Loucy (cell line): ENCODE measurements around the gene NDUFA8.

Source experiments
- H2AFZ ChIP-seq: fragments of 200-600 bp; sonication (generic); 2 replicates; pipeline ENCODE4 v1.6.0; 2016; ENCODE audit warnings: antibody characterized with exemption, mild to moderate bottlenecking, low read length, moderate library complexity
- H3F3A ChIP-seq: fragments of 200-600 bp; 2 replicates; pipeline ENCODE4 v1.6.0; 2016; ENCODE audit warnings: antibody characterized with exemption, low read depth, mild to moderate bottlenecking
- H3K27me3 ChIP-seq: fragments of 200-600 bp; sonication (generic); 2 replicates; pipeline ENCODE4 v1.6.1; 2014; ENCODE audit warnings: low read length, mild to moderate bottlenecking; ENCODE audit not compliant: insufficient read depth, poor library complexity, severe bottlenecking
- H3K36me3 ChIP-seq: fragments of 200-600 bp; sonication (generic); 2 replicates; pipeline ENCODE4 v1.6.1; 2016; ENCODE audit warnings: low read length; ENCODE audit not compliant: insufficient read depth
- H3K4me1 ChIP-seq: fragments of 200-600 bp; sonication (generic); 2 replicates; pipeline ENCODE4 v1.5.1; 2014; ENCODE audit warnings: low read length, mild to moderate bottlenecking; ENCODE audit not compliant: insufficient read depth, poor library complexity, severe bottlenecking
- H3K4me2 ChIP-seq: fragments of 200-600 bp; sonication (generic); 2 replicates; pipeline ENCODE4 v1.6.0; 2014; ENCODE audit warnings: antibody characterized with exemption, low read length, low read depth, mild to moderate bottlenecking; ENCODE audit not compliant: poor library complexity, severe bottlenecking
- H3K4me3 ChIP-seq: fragments of 200-600 bp; sonication (generic); 2 replicates; pipeline ENCODE4 v1.5.1; 2014; ENCODE audit warnings: low read length, mild to moderate bottlenecking, mixed read lengths; ENCODE audit not compliant: poor library complexity, severe bottlenecking
- H3K79me2 ChIP-seq: fragments of 200-600 bp; sonication (generic); 2 replicates; pipeline ENCODE4 v1.6.1; 2014; ENCODE audit warnings: low read length; ENCODE audit not compliant: insufficient read depth
- H3K9ac ChIP-seq: fragments of 200-600 bp; sonication (generic); 2 replicates; pipeline ENCODE4 v1.6.0; 2014; ENCODE audit warnings: mild to moderate bottlenecking, low read depth, low read length, moderate library complexity; ENCODE audit not compliant: poor library complexity, severe bottlenecking
- H3K9me2 ChIP-seq: fragments of 200-600 bp; sonication (generic); replicated peaks from 2 replicates; pipeline ENCODE4 v1.6.1; 2016; ENCODE audit warnings: low read depth, low read length, mixed read lengths
- H3K9me3 ChIP-seq: fragments of 200-600 bp; sonication (generic); 2 replicates; pipeline ENCODE4 v1.6.1; 2014; ENCODE audit warnings: mild to moderate bottlenecking, antibody characterized with exemption, low read length, low read depth; ENCODE audit not compliant: insufficient read depth
- H4K20me1 ChIP-seq: fragments of 200-600 bp; sonication (generic); 2 replicates; pipeline ENCODE4 v1.6.0; 2014; ENCODE audit warnings: antibody characterized with exemption, low read length, mild to moderate bottlenecking; ENCODE audit not compliant: insufficient read depth, poor library complexity, severe bottlenecking
- CTCF ChIP-seq: fragments of 200-600 bp; sonication (generic); conservative IDR thresholded peaks from 2 replicates; pipeline ENCODE4 v1.5.1; 2014; ENCODE audit warnings: mild to moderate bottlenecking, antibody characterized with exemption, low read length
- EZH2phosphoT487 ChIP-seq: fragments of 200-600 bp; IDR thresholded peaks from 2 replicates; pipeline ENCODE4 v1.6.1; 2018; ENCODE audit warnings: antibody characterized with exemption, mild to moderate bottlenecking, moderate library complexity, borderline replicate concordance

NDUFA8 gene

GRCh38 chr9:122109035-122109813, 50.4 kb downstream of the NDUFA8 start:
- Histone ChIP-seq H4K20me1 (no peaks in the 10 kb centered on the region), H3F3A (no peaks in the 10 kb centered on the region), H3K4me2 (no peak overlapping the region), H3K27me3 (no peaks in the 10 kb centered on the region), H2AFZ (no peak overlapping the region), H3K4me3 (no peak overlapping the region), H3K79me2 (no peaks in the 10 kb centered on the region), H3K9me2 (no peaks in the 10 kb centered on the region), H3K4me1 (no peaks in the 10 kb centered on the region), H3K9me3 (peaks cover 1% of the 10 kb centered on the region; the same call in 1 of the 2 replicates), H3K9ac (no peak overlapping the region), H3K36me3 (no peaks in the 10 kb centered on the region)
- no peak for TF ChIP-seq CTCF
- no peak for TF ChIP-seq EZH2phosphoT487

GRCh38 chr9:122107291-122107805, 52.2 kb downstream of the NDUFA8 start:
- H3K79me2 ChIP-seq, result no peaks in the 10 kb centered on the region
- no peaks in the 10 kb centered on the region for H4K20me1 ChIP-seq
- H3K9ac ChIP-seq, result no peak overlapping the region
- H3K9me2 ChIP-seq, result no peaks in the 10 kb centered on the region
- H3K36me3 ChIP-seq, result no peaks in the 10 kb centered on the region
- H3K4me1 ChIP-seq, result no peaks in the 10 kb centered on the region
- no peaks in the 10 kb centered on the region for H3F3A ChIP-seq
- H3K4me2 ChIP-seq, result no peak overlapping the region
- no peak overlapping the region for H3K4me3 ChIP-seq
- TF ChIP-seq EZH2phosphoT487 (no peak), CTCF (no peak)
- no peaks in the 10 kb centered on the region for H3K27me3 ChIP-seq
- H2AFZ ChIP-seq, result no peak overlapping the region
- H3K9me3 ChIP-seq, result peaks cover 2% of the 10 kb centered on the region; the same call in 1 of the 2 replicates

DNA sequence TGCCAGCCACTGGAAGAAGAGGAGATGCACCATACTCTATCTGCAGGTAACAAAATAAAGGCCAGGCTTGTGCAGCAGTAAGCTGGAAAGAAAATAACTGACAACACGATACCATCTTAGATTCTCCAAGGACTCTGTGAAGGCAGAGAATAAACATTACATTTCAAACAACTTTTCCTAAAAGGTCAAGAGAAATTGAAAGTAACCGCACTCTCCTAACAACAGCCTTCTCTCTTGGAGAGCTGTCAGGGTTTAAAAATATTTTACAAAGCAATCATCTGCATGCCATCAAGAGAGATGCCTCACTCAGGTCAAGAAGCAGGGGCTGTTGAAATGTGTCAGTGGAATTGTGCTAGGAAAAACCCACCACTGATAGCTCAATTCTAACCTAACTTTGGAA, 53.0 kb downstream of the NDUFA8 start:
- no peaks in the 10 kb centered on the region for H3K27me3 ChIP-seq
- no peaks in the 10 kb centered on the region for H4K20me1 ChIP-seq
- H2AFZ ChIP-seq, result no peak overlapping the region
- TF ChIP-seq EZH2phosphoT487, result no peak
- no peak for TF ChIP-seq CTCF
- no peaks in the 10 kb centered on the region for H3K79me2 ChIP-seq
- H3K36me3 ChIP-seq, result no peaks in the 10 kb centered on the region
- H3K4me1 ChIP-seq, result no peaks in the 10 kb centered on the region
- H3K9me2 ChIP-seq, result no peaks in the 10 kb centered on the region
- no peak overlapping the region for H3K4me2 ChIP-seq
- H3K9me3 ChIP-seq, result peaks cover 2% of the 10 kb centered on the region; the same call in 1 of the 2 replicates
- H3K4me3 ChIP-seq, result no peak overlapping the region
- H3K9ac ChIP-seq, result no peak overlapping the region
- no peaks in the 10 kb centered on the region for H3F3A ChIP-seq
